Measurements from ENCODE around the gene LRRTM1.

LRRTM1 gene

GRCh38 chr2:80335411-80335810 lies 30.9 kb upstream of the LRRTM1 start:
- H3K9me2 ChIP-seq (replicated peaks; ENCODE audit: insufficient read depth, low read length) = no peaks in the 10 kb centered on the region
- no peaks in the 10 kb centered on the region for H3K36me3 ChIP-seq (ENCODE audit: low read length)
- H4K20me1 ChIP-seq (ENCODE audit: low read depth, low read length) = no peaks in the 10 kb centered on the region
- H3K79me2 ChIP-seq (ENCODE audit: insufficient read depth, low read length) = no peaks in the 10 kb centered on the region
- no peaks in the 10 kb centered on the region for H3K9me3 ChIP-seq (ENCODE audit: insufficient read depth, low read length)
- no peak overlapping the region for H3K4me3 ChIP-seq (ENCODE audit: insufficient read depth, low read length, poor library complexity, severe bottlenecking)
- no peaks in the 10 kb centered on the region for H3K27me3 ChIP-seq (ENCODE audit: low read length)
- no peak overlapping the region for H3K4me2 ChIP-seq (ENCODE audit: low read depth, low read length, poor library complexity, severe bottlenecking)
- H3K27ac ChIP-seq (ENCODE audit: low read depth, low read length) = no peak overlapping the region
- H3F3A ChIP-seq (ENCODE audit: insufficient read depth) = no peaks in the 10 kb centered on the region
- TF ChIP-seq CTCF (IDR thresholded peaks at IDR 0.05; ENCODE audit: insufficient read depth, low read length, poor library complexity, severe bottlenecking) (no peak), EZH2phosphoT487 (conservative IDR thresholded peaks at IDR 0.05; ENCODE audit: low read length) (no peak)
- no peak overlapping the region for H3K9ac ChIP-seq (ENCODE audit: low read length)
- no peak overlapping the region for H2AFZ ChIP-seq (ENCODE audit: low read depth, low read length, severe bottlenecking)

GRCh38 chr2:80333886-80334285 lies 29.3 kb upstream of the LRRTM1 start:
- Histone ChIP-seq H3K36me3 (ENCODE audit: low read length) (no peaks in the 10 kb centered on the region), H3F3A (ENCODE audit: insufficient read depth) (no peaks in the 10 kb centered on the region), H3K27me3 (ENCODE audit: low read length) (no peaks in the 10 kb centered on the region), H2AFZ (ENCODE audit: low read depth, low read length, severe bottlenecking) (no peak overlapping the region), H3K4me3 (ENCODE audit: insufficient read depth, low read length, poor library complexity, severe bottlenecking) (no peak overlapping the region), H4K20me1 (ENCODE audit: low read depth, low read length) (no peaks in the 10 kb centered on the region), H3K9ac (ENCODE audit: low read length) (no peak overlapping the region), H3K9me2 (replicated peaks; ENCODE audit: insufficient read depth, low read length) (no peaks in the 10 kb centered on the region), H3K9me3 (ENCODE audit: insufficient read depth, low read length) (no peaks in the 10 kb centered on the region), H3K27ac (ENCODE audit: low read depth, low read length) (no peak overlapping the region), H3K4me2 (ENCODE audit: low read depth, low read length, poor library complexity, severe bottlenecking) (no peak overlapping the region), H3K79me2 (ENCODE audit: insufficient read depth, low read length) (no peaks in the 10 kb centered on the region)
- TF ChIP-seq EZH2phosphoT487 (conservative IDR thresholded peaks at IDR 0.05; ENCODE audit: low read length) (no peak), CTCF (IDR thresholded peaks at IDR 0.05; ENCODE audit: insufficient read depth, low read length, poor library complexity, severe bottlenecking) (no peak)

GRCh38 chr2:80330527-80331450 lies 26.2 kb upstream of the LRRTM1 start:
- Histone ChIP-seq H3K27ac (ENCODE audit: low read depth, low read length) (no peak overlapping the region), H3F3A (ENCODE audit: insufficient read depth) (no peaks in the 10 kb centered on the region), H3K79me2 (ENCODE audit: insufficient read depth, low read length) (no peaks in the 10 kb centered on the region), H3K9me3 (ENCODE audit: insufficient read depth, low read length) (no peaks in the 10 kb centered on the region), H3K4me2 (ENCODE audit: low read depth, low read length, poor library complexity, severe bottlenecking) (no peak overlapping the region), H3K36me3 (ENCODE audit: low read length) (no peaks in the 10 kb centered on the region), H3K9me2 (replicated peaks; ENCODE audit: insufficient read depth, low read length) (no peaks in the 10 kb centered on the region), H2AFZ (ENCODE audit: low read depth, low read length, severe bottlenecking) (no peak overlapping the region), H4K20me1 (ENCODE audit: low read depth, low read length) (no peaks in the 10 kb centered on the region), H3K4me3 (ENCODE audit: insufficient read depth, low read length, poor library complexity, severe bottlenecking) (no peak overlapping the region), H3K9ac (ENCODE audit: low read length) (no peak overlapping the region), H3K27me3 (ENCODE audit: low read length) (0 out of 2 replicates have a peak, but pooled peaks cover 3% of the 10 kb centered on the region)
- TF ChIP-seq EZH2phosphoT487 (conservative IDR thresholded peaks at IDR 0.05; ENCODE audit: low read length) = no peak
- TF ChIP-seq CTCF (IDR thresholded peaks at IDR 0.05; ENCODE audit: insufficient read depth, low read length, poor library complexity, severe bottlenecking) = no peak
